ENCODE data around the gene OLA1. TPM values are rescaled to one million over a fixed set of nuclear protein-coding genes. Genes with fewer than 3 reads are reported as not detected.

Gene OLA1
- total RNA-seq, 2 donors from 2014 or later, result 75.6 to 92.8 TPM

DNA sequence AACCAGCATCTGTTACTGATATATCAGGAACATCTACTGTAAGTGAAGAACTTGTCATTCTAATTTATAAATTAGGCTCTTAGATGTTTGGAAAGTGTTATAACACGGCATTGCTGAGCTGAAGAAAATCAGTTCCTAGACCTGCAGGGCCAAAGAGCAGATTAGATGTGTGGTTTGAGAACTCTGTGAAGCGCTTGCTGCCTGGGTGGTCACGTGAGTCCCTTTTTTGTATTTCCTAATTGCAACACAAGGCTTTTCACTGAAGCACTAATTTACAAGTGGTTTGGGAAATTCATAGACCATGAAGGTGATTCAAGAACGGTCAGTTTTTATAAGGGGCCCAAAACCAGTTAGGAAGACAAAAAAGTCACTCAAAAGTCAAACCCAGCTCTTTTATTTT lies 176.3 kb downstream of the OLA1 start:
- intact Hi-C loops (cut with DNase I), result no loop called here
- DNase-seq, result no peak
- H3K9ac ChIP-seq (ENCODE audit: low read depth in 2 of 2, low read length in 2 of 2), result no peak overlapping the region
- no peaks in the 10 kb centered on the region for H3K36me3 ChIP-seq
- H3K4me1 ChIP-seq, result no peaks in the 10 kb centered on the region
- H3K27me3 ChIP-seq, result no peaks in the 10 kb centered on the region
- TF ChIP-seq, protein P1, sequence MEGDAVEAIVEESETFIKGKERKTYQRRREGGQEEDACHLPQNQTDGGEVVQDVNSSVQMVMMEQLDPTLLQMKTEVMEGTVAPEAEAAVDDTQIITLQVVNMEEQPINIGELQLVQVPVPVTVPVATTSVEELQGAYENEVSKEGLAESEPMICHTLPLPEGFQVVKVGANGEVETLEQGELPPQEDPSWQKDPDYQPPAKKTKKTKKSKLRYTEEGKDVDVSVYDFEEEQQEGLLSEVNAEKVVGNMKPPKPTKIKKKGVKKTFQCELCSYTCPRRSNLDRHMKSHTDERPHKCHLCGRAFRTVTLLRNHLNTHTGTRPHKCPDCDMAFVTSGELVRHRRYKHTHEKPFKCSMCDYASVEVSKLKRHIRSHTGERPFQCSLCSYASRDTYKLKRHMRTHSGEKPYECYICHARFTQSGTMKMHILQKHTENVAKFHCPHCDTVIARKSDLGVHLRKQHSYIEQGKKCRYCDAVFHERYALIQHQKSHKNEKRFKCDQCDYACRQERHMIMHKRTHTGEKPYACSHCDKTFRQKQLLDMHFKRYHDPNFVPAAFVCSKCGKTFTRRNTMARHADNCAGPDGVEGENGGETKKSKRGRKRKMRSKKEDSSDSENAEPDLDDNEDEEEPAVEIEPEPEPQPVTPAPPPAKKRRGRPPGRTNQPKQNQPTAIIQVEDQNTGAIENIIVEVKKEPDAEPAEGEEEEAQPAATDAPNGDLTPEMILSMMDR (IDR thresholded peaks at IDR 0.05), result no peak
- no peaks in the 10 kb centered on the region for H3K9me3 ChIP-seq
- H3K4me3 ChIP-seq, result no peak overlapping the region
- no peak overlapping the region for H3K27ac ChIP-seq

DNA sequence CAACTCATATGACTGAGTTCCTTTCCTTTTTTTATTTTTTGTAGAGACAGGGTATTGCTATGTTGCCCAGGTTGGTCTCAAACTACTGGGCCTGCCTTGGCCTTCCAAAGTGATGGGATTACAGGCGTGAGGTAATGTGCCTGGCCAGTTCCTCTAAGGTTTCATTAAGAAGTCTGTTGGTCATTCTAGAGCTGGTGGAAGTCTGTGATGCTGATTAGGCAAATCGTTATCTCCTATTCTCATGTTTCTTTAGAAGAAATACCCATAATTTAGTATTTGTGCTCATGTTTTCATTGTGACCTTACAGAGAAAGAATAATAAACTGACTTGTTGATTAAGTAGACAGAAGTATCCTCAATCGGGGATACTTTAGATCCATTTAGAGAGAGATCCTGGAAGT lies 177.0 kb downstream of the OLA1 start:
- no peak for DNase-seq
- Histone ChIP-seq H3K9ac (ENCODE audit: low read depth in 2 of 2, low read length in 2 of 2) (no peak overlapping the region), H3K4me3 (no peak overlapping the region), H3K4me1 (no peaks in the 10 kb centered on the region), H3K27me3 (no peaks in the 10 kb centered on the region), H3K36me3 (no peaks in the 10 kb centered on the region), H3K27ac (no peak overlapping the region), H3K9me3 (no peaks in the 10 kb centered on the region)
- intact Hi-C loops (cut with DNase I), result no loop called here
- TF ChIP-seq, protein P1 (IDR thresholded peaks at IDR 0.05), result no peak

DNA sequence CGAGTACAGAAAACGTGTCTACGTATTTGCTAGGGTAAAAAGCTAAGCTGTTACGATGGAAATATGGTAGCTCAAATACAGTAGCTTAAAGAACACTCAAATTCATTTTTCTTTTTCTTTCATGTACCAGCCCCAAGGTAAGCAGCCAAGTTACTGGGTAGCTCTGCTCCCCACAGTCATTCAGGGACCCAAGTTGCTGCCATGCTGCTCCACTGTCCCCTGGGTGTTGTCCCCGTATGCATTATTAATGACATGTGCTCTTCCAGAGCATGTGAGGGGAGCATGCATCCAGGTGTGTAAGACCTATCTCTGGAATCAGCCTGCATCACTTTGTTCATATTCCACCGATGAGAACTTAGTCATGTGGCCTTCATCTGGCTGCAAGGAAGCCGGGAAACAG lies 178.1 kb downstream of the OLA1 start:
- H3K4me1 ChIP-seq, result no peaks in the 10 kb centered on the region
- DNase-seq, result no peak
- TF ChIP-seq, protein P1 (IDR thresholded peaks at IDR 0.05), result no peak
- intact Hi-C loops (cut with DNase I), result no loop called here
- no peaks in the 10 kb centered on the region for H3K27me3 ChIP-seq
- H3K9me3 ChIP-seq, result no peaks in the 10 kb centered on the region
- H3K27ac ChIP-seq, result no peak overlapping the region
- H3K4me3 ChIP-seq, result no peak overlapping the region
- H3K36me3 ChIP-seq, result no peaks in the 10 kb centered on the region
- H3K9ac ChIP-seq (ENCODE audit: low read depth in 2 of 2, low read length in 2 of 2), result no peak overlapping the region

DNA sequence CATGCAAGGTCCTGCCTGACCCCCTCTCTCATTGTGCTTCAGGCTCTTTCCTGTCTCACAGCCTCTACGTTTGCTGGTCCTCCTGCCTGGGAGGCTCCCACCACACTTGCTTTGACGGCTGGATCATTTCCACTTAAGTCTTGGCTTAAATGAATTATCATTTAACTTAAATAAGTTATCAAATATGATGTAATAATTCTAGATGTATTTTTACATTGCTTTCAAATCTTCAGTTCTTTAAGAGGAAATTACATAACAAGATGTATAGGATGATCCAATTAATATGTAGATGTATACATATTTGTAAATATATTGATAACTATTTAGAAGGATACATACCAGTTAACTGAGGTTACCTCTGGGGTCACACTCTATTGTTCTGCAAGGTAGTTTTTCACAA lies 180.5 kb downstream of the OLA1 start:
- TF ChIP-seq, protein P1 (IDR thresholded peaks at IDR 0.05), result no peak
- no peak overlapping the region for H3K27ac ChIP-seq
- no peaks in the 10 kb centered on the region for H3K9me3 ChIP-seq
- no peak overlapping the region for H3K4me3 ChIP-seq
- H3K4me1 ChIP-seq, result no peaks in the 10 kb centered on the region
- no peak overlapping the region for H3K9ac ChIP-seq (ENCODE audit: low read depth in 2 of 2, low read length in 2 of 2)
- no peaks in the 10 kb centered on the region for H3K27me3 ChIP-seq
- no peak for DNase-seq
- H3K36me3 ChIP-seq, result no peaks in the 10 kb centered on the region
- intact Hi-C loops (cut with DNase I), result no loop called here

DNA sequence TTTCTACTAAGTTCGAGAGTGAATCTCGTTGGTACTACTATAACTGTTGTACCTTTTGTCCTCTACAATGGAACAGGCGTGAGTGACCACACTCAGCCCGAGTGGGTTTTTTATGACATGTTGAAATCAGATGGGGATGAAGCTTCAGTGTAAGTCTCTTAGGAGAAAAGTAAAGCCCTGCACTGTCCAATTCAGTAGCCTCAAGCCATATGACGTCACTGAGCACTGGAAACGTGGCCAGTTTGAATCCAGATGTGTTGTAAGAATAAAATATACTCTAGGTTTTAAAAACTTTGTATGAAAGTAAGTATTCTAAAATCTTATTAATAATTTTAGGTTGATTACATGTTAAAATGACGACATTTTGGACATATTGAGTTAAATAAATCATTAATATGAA lies 181.5 kb downstream of the OLA1 start:
- H3K9ac ChIP-seq (ENCODE audit: low read depth in 2 of 2, low read length in 2 of 2), result no peak overlapping the region
- no peak overlapping the region for H3K4me3 ChIP-seq
- intact Hi-C loops (cut with DNase I), result no loop called here
- no peaks in the 10 kb centered on the region for H3K36me3 ChIP-seq
- H3K4me1 ChIP-seq, result no peaks in the 10 kb centered on the region
- H3K27me3 ChIP-seq, result no peaks in the 10 kb centered on the region
- no peak overlapping the region for H3K27ac ChIP-seq
- TF ChIP-seq, protein P1 (IDR thresholded peaks at IDR 0.05), result no peak
- H3K9me3 ChIP-seq, result no peaks in the 10 kb centered on the region
- no peak for DNase-seq
